Mesothelial cell of epicardium (in vitro differentiated cells): ENCODE measurements around the gene EP400. TPM values are rescaled to one million over a fixed set of nuclear protein-coding genes. Genes with fewer than 3 reads are reported as not detected.

Experiments used
- DNase-seq, 2 experiments: peaks; one replicate each; pipeline ENCODE4 v3.0.0; 2021; ENCODE audit warnings: low spot score in 2 of 2; ENCODE audit not compliant: unreplicated experiment in 2 of 2
- H3K27ac Mint-ChIP-seq: 2 replicates; pipeline ENCODE4 v1.8.0; 2021; ENCODE audit warnings: mixed read lengths
- H3K27me3 Mint-ChIP-seq: 2 replicates; pipeline ENCODE4 v1.8.0; 2021; ENCODE audit warnings: low read depth, mixed read lengths
- H3K36me3 Mint-ChIP-seq: 2 replicates; pipeline ENCODE4 v1.8.0; 2021; ENCODE audit warnings: mixed read lengths
- H3K4me1 Mint-ChIP-seq: 2 replicates; pipeline ENCODE4 v1.8.0; 2021; ENCODE audit warnings: mixed read lengths
- H3K4me3 Mint-ChIP-seq: 2 replicates; pipeline ENCODE4 v1.8.0; 2021; ENCODE audit warnings: mild to moderate bottlenecking, moderate library complexity, mixed read lengths
- H3K9me3 Mint-ChIP-seq: 2 replicates; pipeline ENCODE4 v1.8.0; 2021; ENCODE audit warnings: mixed read lengths
- CTCF ChIP-seq: fragments of 200-600 bp; sonication (generic); IDR thresholded peaks from one replicate; pipeline ENCODE4 v1.5.0; 2021; ENCODE audit warnings: antibody characterized with exemption; ENCODE audit not compliant: unreplicated experiment
- total RNA-seq: library from RNA; stranded (reverse); gene quantifications from 3 replicates; pipeline ENCODE4 v1.2.1, GENCODE V29; 2021

Gene EP400
- total RNA-seq, 1 donor from 2014 or later, result 77.9 TPM

DNA sequence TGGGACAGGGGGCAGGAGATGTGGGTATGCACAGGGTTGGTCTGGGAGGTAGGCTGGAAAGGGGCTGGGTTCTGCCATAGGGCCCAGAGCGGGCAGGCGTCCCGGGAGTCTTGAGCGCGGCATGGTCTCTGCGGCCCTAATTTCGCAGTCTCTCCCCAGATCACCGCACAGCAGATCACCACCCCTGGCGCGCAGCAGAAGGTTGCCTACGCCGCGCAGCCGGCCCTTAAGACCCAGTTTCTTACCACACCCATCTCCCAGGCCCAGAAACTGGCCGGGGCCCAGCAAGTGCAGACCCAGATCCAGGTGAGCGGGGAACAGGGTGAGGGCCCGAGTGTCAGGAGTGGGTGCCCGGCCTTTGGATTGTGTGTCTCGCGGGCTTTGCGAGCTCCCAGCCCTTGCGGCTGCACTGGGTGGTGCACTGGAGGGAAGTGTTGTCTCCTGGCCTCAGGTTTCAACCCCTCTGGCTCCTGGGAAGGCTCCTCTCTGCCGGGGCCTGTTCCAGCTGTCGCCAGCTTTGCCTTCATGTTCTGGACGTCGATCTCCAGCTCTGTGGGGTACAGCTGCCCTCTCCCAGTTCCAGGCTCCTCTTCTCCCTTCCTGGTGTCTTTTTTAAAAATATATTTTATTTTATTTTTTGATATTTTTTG, 119.7 kb downstream of the EP400 start:
- H3K4me1 Mint-ChIP-seq, result no peaks in the 10 kb centered on the region
- no peak overlapping the region for H3K4me3 Mint-ChIP-seq
- H3K27me3 Mint-ChIP-seq, result no peaks in the 10 kb centered on the region
- H3K9me3 Mint-ChIP-seq, result no peaks in the 10 kb centered on the region
- H3K27ac Mint-ChIP-seq, result no peak overlapping the region
- peaks cover 26% of the 10 kb centered on the region for H3K36me3 Mint-ChIP-seq
- TF ChIP-seq CTCF, result no peak
- no peak for DNase-seq

- Mint-ChIP-seq H3K9me3 (no peaks in the 10 kb centered on the region), H3K27ac (no peak overlapping the region), H3K4me3 (no peak overlapping the region), H3K27me3 (no peaks in the 10 kb centered on the region), H3K4me1 (no peaks in the 10 kb centered on the region), H3K36me3 (peaks cover 25% of the 10 kb centered on the region)
- TF ChIP-seq CTCF, result no peak
- no peak for DNase-seq
Measured at GRCh38 chr12:132070298-132070697, 120.6 kb downstream of the EP400 start.

DNA sequence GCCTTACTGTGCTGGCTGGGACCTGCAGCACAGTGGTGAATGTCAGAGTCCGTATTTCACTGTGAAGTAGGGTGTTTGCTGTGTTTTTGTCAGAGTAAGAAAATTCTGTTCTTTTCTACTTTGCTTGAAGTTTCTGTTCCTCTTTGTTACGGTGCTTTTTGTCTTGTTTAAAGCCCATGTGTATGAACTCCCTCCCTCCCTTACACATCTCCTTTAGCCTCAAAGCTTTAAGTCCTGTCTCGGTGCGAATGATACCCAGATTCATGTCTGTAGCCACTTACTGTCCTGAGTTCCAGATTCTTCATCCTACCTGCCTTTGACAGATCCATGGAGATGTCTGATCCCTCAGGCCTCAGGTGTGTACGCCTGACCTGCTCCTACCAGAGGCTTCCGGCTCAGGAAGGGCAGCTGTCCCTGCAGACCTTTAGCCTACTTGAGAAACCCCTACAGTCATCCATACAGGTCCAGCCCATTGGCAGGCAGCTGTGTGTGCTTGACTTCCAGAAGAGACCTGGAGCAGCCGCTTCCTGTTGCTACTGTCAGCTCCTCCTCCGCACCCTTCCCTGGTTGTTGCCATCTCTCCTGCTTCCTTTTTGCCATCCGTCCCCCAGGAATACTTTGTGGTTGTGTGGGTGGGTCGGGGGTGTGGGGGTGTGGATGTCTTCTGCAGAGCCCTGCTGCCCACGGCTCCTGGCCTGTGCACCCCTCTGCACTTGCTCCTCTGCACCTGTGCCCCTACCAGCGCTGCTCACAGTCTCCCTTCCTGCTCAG, 121.5 kb downstream of the EP400 start:
- H3K27me3 Mint-ChIP-seq, result no peaks in the 10 kb centered on the region
- H3K27ac Mint-ChIP-seq, result no peak overlapping the region
- H3K4me3 Mint-ChIP-seq, result no peak overlapping the region
- DNase-seq, result no peak
- H3K4me1 Mint-ChIP-seq, result no peaks in the 10 kb centered on the region
- no peaks in the 10 kb centered on the region for H3K9me3 Mint-ChIP-seq
- TF ChIP-seq CTCF, result no peak
- H3K36me3 Mint-ChIP-seq, result peaks cover 25% of the 10 kb centered on the region

DNA sequence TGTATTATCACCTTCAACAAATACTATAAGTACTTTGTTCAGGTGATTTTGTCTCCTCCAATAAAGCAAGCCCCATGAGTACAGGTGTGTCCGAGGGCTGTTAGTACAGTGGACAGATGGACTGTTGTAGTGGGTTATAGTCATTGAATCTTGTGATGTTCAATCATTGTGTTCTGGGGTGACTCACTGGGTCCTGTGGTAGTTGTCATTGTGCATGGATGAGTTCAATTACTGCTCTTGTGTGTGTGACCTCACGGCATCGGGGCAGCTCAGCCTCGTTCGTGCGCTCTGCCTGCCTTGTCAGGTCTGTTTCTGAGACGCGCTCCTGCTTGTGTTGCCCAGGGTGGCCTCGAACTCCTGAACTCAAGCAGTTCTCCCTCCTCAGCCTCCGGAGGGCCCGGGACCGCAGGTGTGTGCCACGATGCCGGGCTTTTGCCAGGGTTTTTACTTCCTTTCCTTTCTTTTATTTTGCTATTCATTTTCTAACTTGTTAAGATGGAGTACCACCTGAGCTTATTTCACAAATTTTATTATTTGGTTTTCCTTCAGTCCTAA, 122.2 kb downstream of the EP400 start:
- H3K27ac Mint-ChIP-seq, result no peak overlapping the region
- DNase-seq, result no peak

GRCh38 chr12:132074216-132074615, 124.5 kb downstream of the EP400 start:
- peaks cover 26% of the 10 kb centered on the region for H3K36me3 Mint-ChIP-seq

More for the DNA sequence above, 122.2 kb downstream of the EP400 start:
- TF ChIP-seq CTCF, result no peak
- H3K9me3 Mint-ChIP-seq, result no peaks in the 10 kb centered on the region
- no peak overlapping the region for H3K4me3 Mint-ChIP-seq
- no peaks in the 10 kb centered on the region for H3K27me3 Mint-ChIP-seq
- peaks cover 24% of the 10 kb centered on the region for H3K36me3 Mint-ChIP-seq
- H3K4me1 Mint-ChIP-seq, result no peaks in the 10 kb centered on the region

More at GRCh38 chr12:132074216-132074615, 124.5 kb downstream of the EP400 start:
- TF ChIP-seq CTCF, result no peak
- Mint-ChIP-seq H3K27me3 (no peaks in the 10 kb centered on the region), H3K27ac (no peak overlapping the region), H3K9me3 (no peaks in the 10 kb centered on the region), H3K4me3 (no peak overlapping the region), H3K4me1 (no peaks in the 10 kb centered on the region)
- DNase-seq, result no peak
